Activated CD4-positive, alpha-beta T cell treated with anti-CD3 and anti-CD28 coated beads for 48 hours (primary cell): Measurements from ENCODE around the gene DLX5.

ENCODE experiments used
- DNase-seq: peaks from one replicate; pipeline ENCODE4 v3.0.0-alpha.2; 2020

The DLX5 gene

GRCh38 chr7:97017192-97018125 lies 7.2 kb downstream of the DLX5 start:
- DNase-seq, result no peak

GRCh38 chr7:97016381-97017191 lies 8.0 kb downstream of the DLX5 start:
- no peak for DNase-seq

- no peak for DNase-seq
These were observed 8.8 kb downstream of the DLX5 start for GRCh38 chr7:97015756-97016380.

GRCh38 chr7:97015279-97015678 lies 9.4 kb downstream of the DLX5 start:
- DNase-seq, result no peak

- DNase-seq, result no peak
These were observed 10.4 kb downstream of the DLX5 start for GRCh38 chr7:97014145-97014750.

GRCh38 chr7:97013845-97014134 lies 10.8 kb downstream of the DLX5 start:
- DNase-seq, result no peak

- no peak for DNase-seq
These were observed 11.3 kb downstream of the DLX5 start for GRCh38 chr7:97013134-97013844.

- no peak for DNase-seq
These were observed 12.1 kb downstream of the DLX5 start for GRCh38 chr7:97012365-97013133.

- DNase-seq, result no peak
These were observed 12.9 kb downstream of the DLX5 start for GRCh38 chr7:97011536-97012364.

- no peak for DNase-seq
These were observed 13.5 kb downstream of the DLX5 start for GRCh38 chr7:97011104-97011503.

- no peak for DNase-seq
These were observed 14.6 kb downstream of the DLX5 start for GRCh38 chr7:97009753-97010732.

GRCh38 chr7:97008275-97008917 lies 16.2 kb downstream of the DLX5 start:
- DNase-seq, result no peak

- DNase-seq, result no peak
These were observed 17.1 kb downstream of the DLX5 start for GRCh38 chr7:97007583-97007861.

GRCh38 chr7:97006816-97007582 lies 17.6 kb downstream of the DLX5 start:
- DNase-seq, result no peak

- DNase-seq, result peak; percentile 56
These were observed 18.4 kb downstream of the DLX5 start for GRCh38 chr7:97006055-97006815.

GRCh38 chr7:97005183-97006054 lies 19.2 kb downstream of the DLX5 start, which contains the start of gene DLX6:
Gene DLX6 (plus strand): TSS chr7:97005553. CDS start chr7:97005978, 425 bp downstream.
- peak; percentile 72 for DNase-seq
